ENCODE data around the gene PPP1R14C.

- no peak for TF ChIP-seq CTCF (conservative IDR thresholded peaks at IDR 0.05 in 1 of 2, IDR thresholded peaks at IDR 0.05 in 1 of 2; ENCODE audit: extremely low read depth in 1 of 2, insufficient read depth in 1 of 2, low read depth in 1 of 2, low read length in 2 of 2)
- no peak for TF ChIP-seq EZH2 (IDR thresholded peaks at IDR 0.05; ENCODE audit: borderline replicate concordance, low read length)
Measured at GRCh38 chr6:150195996-150196417, 53.2 kb downstream of the PPP1R14C start.
